Trophoblast cell (in vitro differentiated cells and primary cell): ENCODE results near the gene LYPD3.
"Not testable (repeated sequence)": the region's sequence is repeated elsewhere in the genome, so short reads cannot be mapped to it uniquely, and the experiment has no call there.

Source experiments
- DNase-seq, 2 donors: peaks; one replicate each; pipeline ENCODE4 v3.0.0-alpha.2; 2016
- H2AFZ ChIP-seq: 2 replicates; pipeline ENCODE4 v1.6.1; 2013; ENCODE audit warnings: low read length, moderate library complexity, mild to moderate bottlenecking; ENCODE audit not compliant: insufficient read depth, poor library complexity
- H2AK5ac ChIP-seq: 2 replicates; pipeline ENCODE4 v1.6.1; 2013; ENCODE audit warnings: mild to moderate bottlenecking, low read length
- H2BK120ac ChIP-seq: 2 replicates; pipeline ENCODE4 v1.6.1; 2013; ENCODE audit warnings: low read length, mild to moderate bottlenecking, moderate library complexity; ENCODE audit not compliant: insufficient read depth, poor library complexity
- H2BK12ac ChIP-seq: 2 replicates; pipeline ENCODE4 v1.6.1; 2013; ENCODE audit warnings: mild to moderate bottlenecking, low read length, moderate library complexity
- H2BK5ac ChIP-seq: 2 replicates; pipeline ENCODE4 v1.6.1; 2013; ENCODE audit warnings: low read length, low read depth, moderate library complexity, mild to moderate bottlenecking; ENCODE audit not compliant: poor library complexity
- H3K14ac ChIP-seq: 2 replicates; pipeline ENCODE4 v1.6.1; 2013; ENCODE audit warnings: mild to moderate bottlenecking, low read length
- H3K18ac ChIP-seq: 2 replicates; pipeline ENCODE4 v1.6.1; 2013; ENCODE audit warnings: mild to moderate bottlenecking, low read length
- H3K23ac ChIP-seq: 2 replicates; pipeline ENCODE4 v1.6.1; 2013; ENCODE audit warnings: low read length
- H3K27ac ChIP-seq: 2 replicates; pipeline ENCODE4 v1.5.1; 2013; ENCODE audit warnings: low read depth, mild to moderate bottlenecking, inconsistent platforms, low read length, moderate library complexity
- H3K27me3 ChIP-seq: 2 replicates; pipeline ENCODE4 v1.6.1; 2013; ENCODE audit warnings: inconsistent platforms, mild to moderate bottlenecking, low read length, moderate library complexity; ENCODE audit not compliant: insufficient read depth
- H3K36me3 ChIP-seq, 2 experiments: 1 replicate in 1 of 2; 2 replicates in 1 of 2; pipeline ENCODE4 v1.6.1; 2013; ENCODE audit warnings: low read length in 2 of 2, mild to moderate bottlenecking in 2 of 2, moderate library complexity in 1 of 2; ENCODE audit not compliant: insufficient read depth in 2 of 2, control insufficient read depth in 1 of 2
- H3K4ac ChIP-seq: 2 replicates; pipeline ENCODE4 v1.6.1; 2013; ENCODE audit warnings: low read depth, mild to moderate bottlenecking, low read length, moderate library complexity
- H3K4me1 ChIP-seq, 2 experiments: 1 replicate in 1 of 2; 2 replicates in 1 of 2; pipeline ENCODE4 v1.6.1; 2013; ENCODE audit warnings: low read length in 2 of 2, mild to moderate bottlenecking in 2 of 2, moderate library complexity in 1 of 2; ENCODE audit not compliant: insufficient read depth in 2 of 2, control insufficient read depth in 1 of 2
- H3K4me2 ChIP-seq: 2 replicates; pipeline ENCODE4 v1.6.1; 2013; ENCODE audit warnings: inconsistent platforms, mild to moderate bottlenecking, low read length, moderate library complexity
- H3K4me3 ChIP-seq: 2 replicates; pipeline ENCODE4 v1.5.1; 2013; ENCODE audit warnings: mild to moderate bottlenecking, low read depth, low read length, inconsistent platforms
- H3K79me1 ChIP-seq: one replicate; pipeline ENCODE4 v1.6.1; 2013; ENCODE audit warnings: low read length
- H3K79me2 ChIP-seq: 2 replicates; pipeline ENCODE4 v1.6.1; 2013; ENCODE audit warnings: low read length, mild to moderate bottlenecking; ENCODE audit not compliant: control insufficient read depth, insufficient read depth, poor library complexity
- H3K9ac ChIP-seq: 2 replicates; pipeline ENCODE4 v1.6.1; 2013; ENCODE audit warnings: mild to moderate bottlenecking, low read length
- H3K9me3 ChIP-seq: 2 replicates; pipeline ENCODE4 v1.6.1; 2013; ENCODE audit warnings: low read depth, mild to moderate bottlenecking, control low read depth, inconsistent platforms, low read length; ENCODE audit not compliant: insufficient read depth
- H4K12ac ChIP-seq: 2 replicates; pipeline ENCODE4 v1.6.1; 2013; ENCODE audit warnings: low read depth, mild to moderate bottlenecking, low read length, moderate library complexity
- H4K8ac ChIP-seq: 2 replicates; pipeline ENCODE4 v1.6.1; 2013; ENCODE audit warnings: low read depth, mild to moderate bottlenecking, low read length, moderate library complexity
- H4K91ac ChIP-seq: one replicate; pipeline ENCODE4 v1.6.1; 2013; ENCODE audit warnings: low read depth, mild to moderate bottlenecking, low read length, moderate library complexity
- WGBS: extraction: QIAGEN DNeasy Blood & Tissue Kit; methylation state at CpG from one replicate; pipeline ENCODE4 v1.1.7; 2013; ENCODE audit warnings: missing lambda C conversion rate; ENCODE audit not compliant: insufficient read length, insufficient coverage; ENCODE audit errors: extremely low coverage; 5-methylcytosine and 5-hydroxymethylcytosine counted together

The LYPD3 gene

DNA sequence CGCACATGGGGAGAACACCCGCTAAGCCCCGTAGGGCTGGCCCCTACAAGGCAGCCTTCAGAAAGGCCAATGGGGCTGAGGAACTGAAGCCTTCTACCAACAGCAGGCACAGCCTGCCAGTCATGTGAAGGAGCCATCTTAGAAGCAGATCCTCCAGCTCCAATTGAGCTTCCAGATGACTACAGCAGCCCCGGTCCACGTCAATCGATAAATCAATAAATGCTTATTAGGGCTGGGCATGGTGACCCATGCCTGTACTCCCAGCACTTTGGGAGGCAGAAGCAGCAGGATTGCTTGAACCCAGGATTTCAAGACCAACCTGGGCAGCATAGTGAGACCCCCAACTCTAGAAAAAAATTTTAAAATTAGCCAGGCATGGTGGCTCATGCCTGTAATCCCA lies 27.7 kb downstream of the LYPD3 start:
- Histone ChIP-seq H3K4me3 (no peak overlapping the region), H3K4me1 (no peaks in the 10 kb centered on the region), H3K14ac (no peak overlapping the region), H3K79me2 (no peaks in the 10 kb centered on the region), H3K4me2 (no peak overlapping the region), H3K9ac (no peak overlapping the region), H3K36me3 (no peaks in the 10 kb centered on the region), H3K18ac (no peak overlapping the region), H2BK12ac (no peak overlapping the region), H2BK5ac (no peak overlapping the region), H2AK5ac (no peak overlapping the region), H4K8ac (no peak overlapping the region), H2AFZ (no peak overlapping the region), H3K9me3 (peaks cover 2% of the 10 kb centered on the region), H2BK120ac (no peak overlapping the region), H4K91ac (no peak overlapping the region), H3K23ac (no peak overlapping the region), H3K4ac (no peak overlapping the region), H3K79me1 (no peaks in the 10 kb centered on the region), H4K12ac (no peak overlapping the region), H3K27ac (no peak overlapping the region), H3K27me3 (no peaks in the 10 kb centered on the region)
- WGBS, result no CpG with 5 or more reads among the region's 6 CpGs
- DNase-seq, result no peak

GRCh38 chr19:43437284-43437683 lies 28.1 kb downstream of the LYPD3 start:
- H3K27ac ChIP-seq, H3K18ac ChIP-seq, H3K79me2 ChIP-seq, H2BK120ac ChIP-seq, H3K4me2 ChIP-seq, H3K79me1 ChIP-seq, H3K27me3 ChIP-seq, H2AK5ac ChIP-seq, H4K8ac ChIP-seq, H3K4ac ChIP-seq, H3K14ac ChIP-seq, H2BK5ac ChIP-seq, H3K4me1 ChIP-seq, H4K12ac ChIP-seq, H3K9ac ChIP-seq, H4K91ac ChIP-seq, H3K4me3 ChIP-seq, H3K23ac ChIP-seq, H3K9me3 ChIP-seq, DNase-seq, H3K36me3 ChIP-seq, H2BK12ac ChIP-seq, H2AFZ ChIP-seq: not testable (repeated sequence)
- no CpG with 5 or more reads among the region's 11 CpGs for WGBS

GRCh38 chr19:43435775-43436174 lies 29.6 kb downstream of the LYPD3 start:
- H2AK5ac ChIP-seq, result no peak overlapping the region
- no peak overlapping the region for H3K4me3 ChIP-seq
- no peak overlapping the region for H4K91ac ChIP-seq
- H3K27ac ChIP-seq, result no peak overlapping the region
- no peaks in the 10 kb centered on the region for H3K79me1 ChIP-seq
- no CpG with 5 or more reads among the region's 3 CpGs for WGBS
- no peaks in the 10 kb centered on the region for H3K27me3 ChIP-seq
- H2AFZ ChIP-seq, result no peak overlapping the region
- no peak overlapping the region for H2BK5ac ChIP-seq
- H4K12ac ChIP-seq, result no peak overlapping the region
- H3K23ac ChIP-seq, result no peak overlapping the region
- no peak overlapping the region for H2BK12ac ChIP-seq
- DNase-seq, result no peak
- H3K4me2 ChIP-seq, result no peak overlapping the region
- H3K9ac ChIP-seq, result no peak overlapping the region
- no peaks in the 10 kb centered on the region for H3K36me3 ChIP-seq
- no peak overlapping the region for H3K18ac ChIP-seq
- no peaks in the 10 kb centered on the region for H3K79me2 ChIP-seq
- H3K4me1 ChIP-seq, result no peaks in the 10 kb centered on the region
- no peak overlapping the region for H2BK120ac ChIP-seq
- no peak overlapping the region for H3K4ac ChIP-seq
- peaks cover 2% of the 10 kb centered on the region for H3K9me3 ChIP-seq
- no peak overlapping the region for H3K14ac ChIP-seq
- H4K8ac ChIP-seq, result no peak overlapping the region

DNA sequence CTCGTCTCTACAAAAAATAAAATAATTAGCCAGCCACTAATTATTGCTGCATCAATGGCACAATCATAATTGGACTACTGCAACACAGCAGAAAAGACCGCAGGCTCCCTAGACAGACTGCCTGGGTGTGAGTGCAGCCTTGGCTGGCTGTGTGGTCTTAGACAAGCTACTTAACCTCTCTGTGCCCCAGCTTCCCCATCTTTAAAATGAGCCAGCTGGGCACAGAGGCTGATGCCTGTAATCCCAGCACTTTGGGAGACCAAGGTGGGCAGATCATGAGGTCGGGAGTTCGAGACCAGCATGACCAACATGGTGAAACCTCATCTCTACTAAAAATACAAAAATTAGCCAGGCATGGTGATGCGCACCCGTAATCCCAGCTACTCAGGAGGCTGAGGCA lies 31.7 kb downstream of the LYPD3 start:
- Histone ChIP-seq H3K4me3 (no peak overlapping the region), H2BK5ac (no peak overlapping the region), H3K4me1 (no peaks in the 10 kb centered on the region), H4K91ac (no peak overlapping the region), H3K14ac (no peak overlapping the region), H3K9me3 (no peaks in the 10 kb centered on the region), H3K4me2 (no peak overlapping the region), H2BK120ac (no peak overlapping the region), H2BK12ac (no peak overlapping the region), H4K12ac (no peak overlapping the region), H3K18ac (no peak overlapping the region), H2AFZ (no peak overlapping the region), H2AK5ac (no peak overlapping the region), H3K27me3 (no peaks in the 10 kb centered on the region), H3K79me2 (no peaks in the 10 kb centered on the region), H3K4ac (no peak overlapping the region), H3K27ac (no peak overlapping the region), H3K23ac (no peak overlapping the region), H3K36me3 (no peaks in the 10 kb centered on the region), H3K9ac (no peak overlapping the region), H4K8ac (no peak overlapping the region), H3K79me1 (no peaks in the 10 kb centered on the region)
- DNase-seq, result no peak
- WGBS, result no CpG with 5 or more reads among the region's 6 CpGs

DNA sequence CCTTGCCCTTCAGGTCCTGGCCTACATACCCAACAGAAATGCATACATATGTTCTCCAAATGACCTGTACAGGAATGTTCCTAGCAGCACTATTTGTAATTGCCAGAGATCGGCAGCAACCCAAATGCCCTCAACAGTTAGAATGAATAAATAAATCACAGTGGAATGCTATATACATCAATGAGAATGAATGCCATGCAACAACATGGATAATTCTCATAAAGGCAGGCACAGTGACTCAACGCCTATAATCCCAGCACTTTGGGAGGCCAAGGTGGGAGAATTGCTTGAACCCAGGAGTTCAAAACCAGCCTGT lies 32.1 kb downstream of the LYPD3 start:
- H3K4ac ChIP-seq, result no peak overlapping the region

More for the DNA sequence above, 32.1 kb downstream of the LYPD3 start:
- H3K36me3 ChIP-seq, result no peaks in the 10 kb centered on the region
- H2BK5ac ChIP-seq, result no peak overlapping the region
- H2BK12ac ChIP-seq, result no peak overlapping the region
- no peak for DNase-seq
- no peak overlapping the region for H3K23ac ChIP-seq
- H2AK5ac ChIP-seq, result no peak overlapping the region
- no peak overlapping the region for H3K27ac ChIP-seq
- no peaks in the 10 kb centered on the region for H3K27me3 ChIP-seq
- no peaks in the 10 kb centered on the region for H3K79me1 ChIP-seq
- H3K14ac ChIP-seq, result no peak overlapping the region
- H4K12ac ChIP-seq, result no peak overlapping the region
- no peak overlapping the region for H4K8ac ChIP-seq
- H3K79me2 ChIP-seq, result no peaks in the 10 kb centered on the region
- H3K18ac ChIP-seq, result no peak overlapping the region
- H3K9ac ChIP-seq, result no peak overlapping the region
- no peak overlapping the region for H3K4me3 ChIP-seq
- H3K4me2 ChIP-seq, result no peak overlapping the region
- no peaks in the 10 kb centered on the region for H3K9me3 ChIP-seq
- no peak overlapping the region for H2AFZ ChIP-seq
- no peaks in the 10 kb centered on the region for H3K4me1 ChIP-seq
- no peak overlapping the region for H4K91ac ChIP-seq
- H2BK120ac ChIP-seq, result no peak overlapping the region
- WGBS, result no CpG with 5 or more reads among the region's 2 CpGs
